ENCODE measurements around the gene NTM.

NTM gene

DNA sequence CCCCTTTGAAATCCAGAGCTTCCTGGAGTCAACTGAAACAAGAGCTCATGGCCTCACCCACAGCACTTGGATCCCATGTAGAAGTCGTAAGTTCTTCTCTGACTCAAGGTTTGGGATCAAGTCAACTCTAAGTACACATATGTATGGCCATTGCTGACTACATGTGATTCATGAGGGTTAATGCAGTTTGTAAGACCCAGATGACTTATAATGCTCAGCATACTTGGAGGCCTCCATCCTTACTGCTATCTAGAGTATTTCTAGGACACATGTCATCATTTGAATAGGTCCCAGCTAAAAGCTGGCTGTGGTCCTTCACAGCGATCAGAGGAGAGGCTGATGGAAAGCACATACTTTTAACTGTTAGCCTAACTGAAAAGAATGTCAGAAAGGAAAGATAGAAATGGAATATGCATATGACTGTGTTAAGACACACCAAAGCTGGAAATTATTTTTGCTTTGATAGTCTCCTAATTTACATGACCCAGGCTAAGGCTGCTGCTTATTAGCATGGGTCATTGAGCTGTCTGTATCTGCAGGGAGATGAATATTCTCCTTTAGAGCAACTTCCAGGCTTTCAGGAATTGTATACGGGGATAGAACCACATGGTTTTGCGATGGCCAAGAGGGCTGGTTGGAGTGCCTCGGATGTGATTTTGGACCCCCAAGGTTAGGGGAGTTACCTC, 76.3 kb downstream of the NTM start:
- TF ChIP-seq, protein P1, sequence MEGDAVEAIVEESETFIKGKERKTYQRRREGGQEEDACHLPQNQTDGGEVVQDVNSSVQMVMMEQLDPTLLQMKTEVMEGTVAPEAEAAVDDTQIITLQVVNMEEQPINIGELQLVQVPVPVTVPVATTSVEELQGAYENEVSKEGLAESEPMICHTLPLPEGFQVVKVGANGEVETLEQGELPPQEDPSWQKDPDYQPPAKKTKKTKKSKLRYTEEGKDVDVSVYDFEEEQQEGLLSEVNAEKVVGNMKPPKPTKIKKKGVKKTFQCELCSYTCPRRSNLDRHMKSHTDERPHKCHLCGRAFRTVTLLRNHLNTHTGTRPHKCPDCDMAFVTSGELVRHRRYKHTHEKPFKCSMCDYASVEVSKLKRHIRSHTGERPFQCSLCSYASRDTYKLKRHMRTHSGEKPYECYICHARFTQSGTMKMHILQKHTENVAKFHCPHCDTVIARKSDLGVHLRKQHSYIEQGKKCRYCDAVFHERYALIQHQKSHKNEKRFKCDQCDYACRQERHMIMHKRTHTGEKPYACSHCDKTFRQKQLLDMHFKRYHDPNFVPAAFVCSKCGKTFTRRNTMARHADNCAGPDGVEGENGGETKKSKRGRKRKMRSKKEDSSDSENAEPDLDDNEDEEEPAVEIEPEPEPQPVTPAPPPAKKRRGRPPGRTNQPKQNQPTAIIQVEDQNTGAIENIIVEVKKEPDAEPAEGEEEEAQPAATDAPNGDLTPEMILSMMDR (IDR thresholded peaks at IDR 0.05; ENCODE audit: low read depth, low read length) = no peak
- in situ Hi-C loops (cut with HindIII; ENCODE audit: low sequenced_read_pairs) = no loop called here
- no peak overlapping the region for H3K4me3 ChIP-seq (ENCODE audit: low read depth, low read length)
- DNase-seq (ENCODE audit: low read depth, low spot score) = no peak

DNA sequence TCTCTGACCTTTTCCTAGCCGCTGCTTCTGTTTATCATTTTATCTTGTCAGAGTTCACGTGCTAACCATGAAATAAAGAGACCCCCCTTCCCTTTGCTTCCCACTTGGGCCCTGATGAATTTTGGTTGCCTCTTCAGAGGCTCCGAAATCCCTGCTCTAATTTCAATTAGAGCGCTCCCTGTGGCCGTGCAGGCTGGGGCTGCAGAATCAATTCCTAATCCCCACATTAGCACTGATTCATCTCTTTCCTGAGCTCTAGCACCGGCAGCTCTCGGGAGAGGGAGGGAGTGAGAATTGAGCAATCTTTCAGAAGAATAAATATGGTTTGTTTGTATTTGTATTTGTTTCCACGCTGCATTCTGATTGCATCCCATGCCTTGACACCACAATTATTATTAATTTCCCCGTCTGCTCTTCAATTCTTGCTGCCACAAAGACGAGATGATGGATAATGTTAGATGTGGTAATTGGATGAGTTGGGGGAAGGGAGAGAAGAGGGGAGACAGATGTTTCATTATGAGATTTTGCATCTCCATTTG, 76.9 kb downstream of the NTM start:
- H3K4me3 ChIP-seq (ENCODE audit: low read depth, low read length) = no peak overlapping the region
- in situ Hi-C loops (cut with HindIII; ENCODE audit: low sequenced_read_pairs) = no loop called here
- TF ChIP-seq, protein P1 (IDR thresholded peaks at IDR 0.05; ENCODE audit: low read depth, low read length) = no peak
- no peak for DNase-seq (ENCODE audit: low read depth, low spot score)

DNA sequence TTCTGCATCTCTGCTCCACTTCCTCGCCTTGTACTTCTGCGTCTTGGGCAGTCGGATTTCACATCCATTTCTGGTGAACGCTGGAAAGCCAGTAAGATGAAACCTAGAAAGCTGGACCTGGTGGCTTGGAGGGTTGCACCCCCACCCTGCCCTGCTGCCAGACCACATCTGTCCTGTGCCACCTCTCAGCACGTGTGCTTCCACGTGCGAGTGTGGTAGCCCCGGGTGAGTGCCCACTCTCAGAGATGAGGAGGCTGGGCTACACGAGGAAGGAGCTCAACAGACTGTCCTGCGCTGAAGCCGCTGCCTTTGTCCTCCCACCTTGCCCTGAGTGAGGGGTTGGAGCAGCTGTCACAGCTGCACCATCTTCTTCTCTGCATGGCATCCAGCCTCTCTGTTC, 77.5 kb downstream of the NTM start:
- in situ Hi-C loops (cut with HindIII; ENCODE audit: low sequenced_read_pairs) = no loop called here
- no peak for DNase-seq (ENCODE audit: low read depth, low spot score)
- H3K4me3 ChIP-seq (ENCODE audit: low read depth, low read length) = no peak overlapping the region
- TF ChIP-seq, protein P1 (IDR thresholded peaks at IDR 0.05; ENCODE audit: low read depth, low read length) = no peak

DNA sequence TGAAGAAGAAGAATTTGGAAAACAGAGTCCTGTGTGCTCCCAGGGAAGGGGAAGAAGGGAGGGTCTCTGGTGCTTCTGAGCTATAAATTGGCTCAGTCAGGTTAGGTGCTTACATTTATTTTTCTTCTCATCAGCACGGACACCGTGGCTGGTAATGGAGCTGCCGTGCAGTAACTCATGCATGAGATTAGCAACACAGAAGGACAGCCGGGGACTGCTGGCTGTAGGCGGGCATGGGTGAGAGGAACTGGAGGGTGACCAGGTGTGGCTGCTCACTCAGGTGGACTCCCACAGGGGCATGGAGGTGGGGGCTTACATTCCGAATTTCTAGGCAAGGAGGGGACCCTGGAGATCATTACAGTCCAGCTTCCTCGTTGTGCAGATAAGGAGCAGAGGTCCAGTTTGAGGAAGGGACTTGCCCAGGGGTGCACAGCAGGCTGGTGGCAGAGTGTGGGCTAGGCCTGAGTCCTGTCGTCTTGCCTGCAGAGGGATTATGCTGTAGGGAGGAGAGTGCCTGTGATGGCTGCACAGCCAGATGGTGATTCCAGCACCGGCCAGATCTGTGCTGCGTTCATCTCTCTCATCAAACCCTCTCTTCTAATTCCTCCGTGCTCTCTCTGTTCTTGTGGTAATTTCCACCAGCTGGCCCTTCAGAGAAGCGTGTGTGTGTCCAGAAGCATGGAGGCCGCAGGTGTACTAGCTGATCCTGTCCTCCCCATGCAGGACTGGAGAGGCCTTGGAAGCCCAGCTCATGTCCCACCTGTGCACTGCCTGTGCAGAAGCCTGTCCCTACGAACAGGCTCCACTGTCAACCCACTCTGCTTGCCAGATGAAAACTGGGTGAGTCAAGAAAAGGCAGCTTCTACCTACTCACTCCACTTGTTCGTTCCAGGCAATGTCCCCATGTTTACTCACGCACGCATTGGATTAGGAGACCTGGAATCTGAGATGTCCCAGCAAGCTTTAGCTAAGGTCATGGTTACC, 78.9 kb downstream of the NTM start:
- in situ Hi-C loops (cut with HindIII; ENCODE audit: low sequenced_read_pairs) = no loop called here
- DNase-seq (ENCODE audit: low read depth, low spot score) = no peak
- no peak overlapping the region for H3K4me3 ChIP-seq (ENCODE audit: low read depth, low read length)
- TF ChIP-seq, protein P1 (IDR thresholded peaks at IDR 0.05; ENCODE audit: low read depth, low read length) = no peak

DNA sequence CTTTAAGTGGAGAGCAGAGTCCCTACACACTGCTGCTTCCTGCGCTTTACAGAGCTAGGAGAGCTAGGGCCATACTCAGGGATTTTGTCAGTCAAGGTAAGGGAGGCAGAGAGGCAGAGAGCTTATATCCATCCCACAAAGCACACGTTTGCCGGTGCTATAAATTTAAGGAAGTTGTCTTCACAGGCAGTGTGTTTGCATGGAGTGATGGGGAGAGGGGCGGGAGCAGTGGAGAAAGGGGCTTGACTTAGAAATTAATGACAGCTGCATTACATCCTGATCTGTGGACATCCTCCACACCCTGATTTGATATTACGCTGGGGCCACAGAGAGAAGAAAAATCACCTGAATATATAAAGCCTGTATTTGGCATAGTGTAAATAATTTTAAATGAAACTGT, 84.1 kb downstream of the NTM start:
- in situ Hi-C loops (cut with HindIII; ENCODE audit: low sequenced_read_pairs) = no loop called here
- no peak for DNase-seq (ENCODE audit: low read depth, low spot score)
- TF ChIP-seq, protein P1 (IDR thresholded peaks at IDR 0.05; ENCODE audit: low read depth, low read length) = no peak
- H3K4me3 ChIP-seq (ENCODE audit: low read depth, low read length) = no peak overlapping the region

DNA sequence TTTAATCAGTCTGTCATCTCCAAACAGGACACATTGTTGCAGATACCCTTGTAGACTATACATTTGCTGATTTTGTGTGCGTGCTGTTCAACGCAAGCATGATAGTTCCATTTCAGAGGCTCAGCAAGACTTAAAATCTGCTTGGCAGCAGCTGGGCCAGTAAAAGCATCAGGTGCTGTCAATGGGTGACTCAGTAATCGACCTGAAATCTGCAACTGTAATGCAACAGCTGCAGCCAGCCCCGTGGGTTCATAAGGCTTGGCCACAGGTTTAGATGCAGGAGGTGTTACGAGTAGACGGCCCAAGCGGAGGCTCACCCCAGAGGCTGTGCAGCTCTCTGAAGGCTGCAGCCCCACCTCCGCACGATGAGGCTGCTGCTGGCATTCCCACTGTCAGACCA, 84.6 kb downstream of the NTM start:
- in situ Hi-C loops (cut with HindIII; ENCODE audit: low sequenced_read_pairs) = no loop called here
- H3K4me3 ChIP-seq (ENCODE audit: low read depth, low read length) = no peak overlapping the region
- DNase-seq (ENCODE audit: low read depth, low spot score) = no peak
- TF ChIP-seq, protein P1 (IDR thresholded peaks at IDR 0.05; ENCODE audit: low read depth, low read length) = no peak

Measured in astrocyte of the spinal cord (primary cell).